SU-DHL-6 (cell line): ENCODE data around the gene FRS2.

ENCODE experiments used
- H2AFZ ChIP-seq: fragments of 200-600 bp; sonication (generic); 2 replicates; pipeline ENCODE4 v1.6.1; 2014; ENCODE audit warnings: low read depth, mild to moderate bottlenecking, moderate library complexity, mixed read lengths, antibody characterized with exemption, low read length; ENCODE audit not compliant: severe bottlenecking
- H3F3A ChIP-seq: fragments of 200-600 bp; shearing (Covaris generic); 2 replicates; pipeline ENCODE4 v1.6.0; 2016; ENCODE audit warnings: antibody characterized with exemption, mild to moderate bottlenecking; ENCODE audit not compliant: insufficient read depth
- H3K27ac ChIP-seq: fragments of 200-600 bp; sonication (generic); 2 replicates; pipeline ENCODE4 v1.5.1; 2016; ENCODE audit warnings: low read depth, mild to moderate bottlenecking, low read length, moderate library complexity, mixed read lengths
- H3K27me3 ChIP-seq: fragments of 200-600 bp; sonication (generic), shearing (Covaris generic); 2 replicates; pipeline ENCODE4 v1.6.0; 2014; ENCODE audit warnings: mild to moderate bottlenecking, low read length
- H3K36me3 ChIP-seq: fragments of 200-600 bp; sonication (generic); 2 replicates; pipeline ENCODE4 v1.6.1; 2014; ENCODE audit warnings: mild to moderate bottlenecking, low read length, mixed read lengths
- H3K4me2 ChIP-seq: fragments of 300-600, 200-600 bp; shearing (Covaris generic), sonication (generic); 2 replicates; pipeline ENCODE4 v1.6.0; 2014; ENCODE audit warnings: low read length, low read depth, mild to moderate bottlenecking; ENCODE audit not compliant: poor library complexity, severe bottlenecking
- H3K4me3 ChIP-seq: fragments of 200-600 bp; sonication (generic); 2 replicates; pipeline ENCODE4 v1.5.1; 2014; ENCODE audit warnings: antibody characterized with exemption, low read length, mild to moderate bottlenecking, mixed read lengths; ENCODE audit not compliant: insufficient read depth, poor library complexity, severe bottlenecking
- H3K79me2 ChIP-seq: fragments of 200-600 bp; sonication (generic); 2 replicates; pipeline ENCODE4 v1.6.1; 2014; ENCODE audit warnings: mild to moderate bottlenecking, low read length, moderate library complexity; ENCODE audit not compliant: insufficient read depth
- H3K9ac ChIP-seq: fragments of 200-600 bp; sonication (generic); 2 replicates; pipeline ENCODE4 v1.7.0; 2014; ENCODE audit warnings: mild to moderate bottlenecking, low read length
- H3K9me2 ChIP-seq: fragments of 200-600 bp; sonication (generic); replicated peaks from 2 replicates; pipeline ENCODE4 v1.6.1; 2014; ENCODE audit warnings: low read length; ENCODE audit not compliant: insufficient read depth
- H3K9me3 ChIP-seq: fragments of 200-600 bp; sonication (generic); 2 replicates; pipeline ENCODE4 v1.6.1; 2014; ENCODE audit warnings: low read length, mixed read lengths; ENCODE audit not compliant: insufficient read depth
- H4K20me1 ChIP-seq: fragments of 200-600 bp; sonication (generic); 2 replicates; pipeline ENCODE4 v1.6.1; 2014; ENCODE audit warnings: low read depth, mild to moderate bottlenecking, antibody characterized with exemption, low read length, moderate library complexity, mixed read lengths
- CTCF ChIP-seq: fragments of 200-600 bp; sonication (generic); IDR thresholded peaks from one replicate; pipeline ENCODE4 v1.5.1; 2017; ENCODE audit warnings: antibody characterized with exemption, mild to moderate bottlenecking, low read length, moderate library complexity; ENCODE audit not compliant: insufficient read depth, poor library complexity, severe bottlenecking
- EZH2phosphoT487 ChIP-seq: fragments of 200-600 bp; sonication (generic), shearing (Covaris generic); conservative IDR thresholded peaks from 2 replicates; pipeline ENCODE4 v1.6.1; 2018; ENCODE audit warnings: mild to moderate bottlenecking, antibody characterized with exemption, low read length, moderate library complexity, mixed read lengths

FRS2 gene

GRCh38 chr12:69471076-69471430, 865 bp downstream of the FRS2 start:
- H2AFZ ChIP-seq, result no peak overlapping the region
- H3K79me2 ChIP-seq, result peaks cover 58% of the 10 kb centered on the region
- 0 out of 2 replicates have a peak, but pooled peaks cover 3% of the 10 kb centered on the region for H3F3A ChIP-seq
- H3K4me3 ChIP-seq, result peak overlapping the region; percentile 78
- H3K9me3 ChIP-seq, result no peaks in the 10 kb centered on the region
- H3K9me2 ChIP-seq, result no peaks in the 10 kb centered on the region
- TF ChIP-seq CTCF, result no peak
- no peak for TF ChIP-seq EZH2phosphoT487
- H3K27ac ChIP-seq, result no peak overlapping the region
- peak overlapping the region; percentile 88 for H3K4me2 ChIP-seq
- H4K20me1 ChIP-seq, result no peaks in the 10 kb centered on the region
- peak overlapping the region; percentile 84 for H3K9ac ChIP-seq
- no peaks in the 10 kb centered on the region for H3K36me3 ChIP-seq
- no peaks in the 10 kb centered on the region for H3K27me3 ChIP-seq

- H4K20me1 ChIP-seq, result no peaks in the 10 kb centered on the region
- peak overlapping the region; percentile 78 for H3K4me3 ChIP-seq
- TF ChIP-seq EZH2phosphoT487 (no peak), CTCF (no peak)
Observed at GRCh38 chr12:69471667-69472385, 1.6 kb downstream of the FRS2 start.

GRCh38 chr12:69473262-69473661, 3.1 kb downstream of the FRS2 start:
- Histone ChIP-seq H4K20me1 (no peaks in the 10 kb centered on the region), H3K27me3 (no peaks in the 10 kb centered on the region), H3K9me3 (no peaks in the 10 kb centered on the region), H3K27ac (no peak overlapping the region), H3F3A (0 out of 2 replicates have a peak, but pooled peaks cover 3% of the 10 kb centered on the region), H3K79me2 (peaks cover 66% of the 10 kb centered on the region), H2AFZ (no peak overlapping the region), H3K36me3 (no peaks in the 10 kb centered on the region), H3K4me3 (no peak overlapping the region), H3K9ac (no peak overlapping the region), H3K9me2 (no peaks in the 10 kb centered on the region), H3K4me2 (no peak overlapping the region)
- TF ChIP-seq CTCF, result no peak
- TF ChIP-seq EZH2phosphoT487, result no peak

More at GRCh38 chr12:69471667-69472385, 1.6 kb downstream of the FRS2 start:
- H3K4me2 ChIP-seq, result peak overlapping the region; percentile 88
- no peak overlapping the region for H3K27ac ChIP-seq
- no peaks in the 10 kb centered on the region for H3K27me3 ChIP-seq
- H3K9me2 ChIP-seq, result no peaks in the 10 kb centered on the region
- H3K9me3 ChIP-seq, result no peaks in the 10 kb centered on the region
- no peak overlapping the region for H2AFZ ChIP-seq
- no peaks in the 10 kb centered on the region for H3K36me3 ChIP-seq
- H3K9ac ChIP-seq, result peak overlapping the region; percentile 84
- H3F3A ChIP-seq, result 0 out of 2 replicates have a peak, but pooled peaks cover 3% of the 10 kb centered on the region
- peaks cover 64% of the 10 kb centered on the region for H3K79me2 ChIP-seq
